NT2/D1 (cell line): ENCODE data around the gene SRSF5.

Source experiments
- DNase-seq: peaks from one replicate; pipeline ENCODE4 v3.0.0-alpha.2; 2011; ENCODE audit warnings: low read depth, low spot score
- H3K27me3 ChIP-seq: 2 replicates; pipeline ENCODE4 v1.6.0; 2011; ENCODE audit warnings: mild to moderate bottlenecking; ENCODE audit not compliant: insufficient read length, insufficient read depth
- H3K36me3 ChIP-seq: 2 replicates; pipeline ENCODE4 v1.6.1; 2011; ENCODE audit warnings: mild to moderate bottlenecking, low read length, mixed read lengths; ENCODE audit not compliant: insufficient read depth, insufficient read length
- H3K4me1 ChIP-seq: 2 replicates; pipeline ENCODE4 v1.5.1; 2011; ENCODE audit not compliant: insufficient read depth, insufficient read length
- H3K4me3 ChIP-seq: 2 replicates; pipeline ENCODE4 v1.5.1; 2011; ENCODE audit warnings: low read depth; ENCODE audit not compliant: insufficient read length
- H3K9ac ChIP-seq: 2 replicates; pipeline ENCODE4 v1.6.0; 2011; ENCODE audit warnings: low read depth; ENCODE audit not compliant: insufficient read length
- H3K9me3 ChIP-seq: 2 replicates; pipeline ENCODE4 v1.5.1; 2011; ENCODE audit warnings: mild to moderate bottlenecking, low read length; ENCODE audit not compliant: insufficient read depth
- SUZ12 ChIP-seq: IDR thresholded peaks from 2 replicates; pipeline ENCODE4 v1.6.1; 2011; ENCODE audit not compliant: insufficient read length, insufficient read depth; ENCODE audit errors: extremely low read depth
- YY1 ChIP-seq: IDR thresholded peaks from 2 replicates; pipeline ENCODE4 v1.6.1; 2011; ENCODE audit not compliant: insufficient read length, insufficient read depth
- ZNF274 ChIP-seq: IDR thresholded peaks from 2 replicates; pipeline ENCODE4 v1.6.1; 2011; ENCODE audit warnings: mild to moderate bottlenecking, low read depth, low read length

The SRSF5 gene

DNA sequence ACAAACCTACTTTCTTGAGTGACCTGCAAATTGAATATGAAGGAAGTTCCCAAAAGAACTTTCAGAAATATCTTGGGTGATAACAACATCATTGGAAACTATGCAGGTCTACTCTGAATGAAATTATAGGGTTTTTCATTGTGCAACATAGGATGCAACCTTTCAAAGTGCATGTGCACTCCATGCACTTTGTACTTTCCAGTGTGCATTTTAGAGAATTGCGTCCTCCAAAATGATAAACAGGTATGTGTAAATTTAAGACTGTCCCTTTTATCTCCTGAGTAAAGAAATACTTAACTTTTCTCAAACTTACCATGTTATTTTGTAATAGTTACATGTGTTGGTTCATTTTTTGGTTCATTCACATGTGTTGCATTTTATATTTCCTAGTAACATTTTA lies 13.2 kb downstream of the SRSF5 start:
- Histone ChIP-seq H3K27me3 (no peaks in the 10 kb centered on the region), H3K4me1 (no peaks in the 10 kb centered on the region), H3K36me3 (peaks cover 69% of the 10 kb centered on the region), H3K9me3 (no peaks in the 10 kb centered on the region), H3K4me3 (no peak overlapping the region), H3K9ac (no peak overlapping the region)
- no peak for DNase-seq
- TF ChIP-seq SUZ12 (no peak), YY1 (no peak), ZNF274 (no peak)

DNA sequence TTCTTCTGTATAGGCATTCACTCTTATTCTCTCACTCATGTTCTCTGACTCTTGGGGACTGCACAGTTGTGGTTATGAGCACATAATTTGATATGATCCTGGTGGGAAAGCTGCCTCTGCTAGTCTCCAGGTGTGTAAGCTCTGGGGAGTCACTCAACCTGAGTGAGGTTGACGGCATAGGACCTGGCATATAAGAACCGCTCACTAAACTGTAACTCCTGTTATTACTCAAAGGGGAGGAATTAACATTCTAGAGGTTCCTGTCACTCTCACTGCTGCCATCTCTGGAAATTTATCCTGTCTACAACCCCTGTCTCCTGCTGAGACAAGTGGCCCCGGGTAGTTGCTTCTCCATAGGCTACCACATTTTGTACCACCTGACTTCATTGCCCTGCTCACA lies 14.0 kb downstream of the SRSF5 start:
- Histone ChIP-seq H3K27me3 (no peaks in the 10 kb centered on the region), H3K9me3 (no peaks in the 10 kb centered on the region), H3K4me1 (no peaks in the 10 kb centered on the region), H3K4me3 (no peak overlapping the region), H3K9ac (no peak overlapping the region), H3K36me3 (peaks cover 62% of the 10 kb centered on the region)
- TF ChIP-seq YY1 (no peak), SUZ12 (no peak), ZNF274 (no peak)
- DNase-seq, result no peak

DNA sequence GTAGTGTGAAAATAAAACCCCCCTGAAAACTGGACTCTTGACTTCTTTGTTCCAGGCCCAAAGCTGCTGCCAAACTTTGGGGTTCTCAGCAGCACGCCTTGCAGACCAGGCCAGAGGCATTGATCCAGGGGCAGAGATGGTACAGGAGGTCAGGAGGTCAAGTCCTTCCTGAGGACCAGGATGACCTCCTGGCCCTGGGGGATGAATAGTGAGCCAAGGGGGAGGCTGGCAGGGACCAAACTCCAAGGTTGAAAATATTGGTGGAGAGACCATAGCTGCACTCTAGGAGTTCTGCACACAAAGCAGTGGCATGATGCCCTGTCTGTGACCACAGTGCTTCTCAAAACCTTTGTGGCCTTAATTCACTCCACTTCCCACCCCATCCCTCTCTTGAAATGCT lies 18.0 kb downstream of the SRSF5 start:
- DNase-seq, result no peak
- Histone ChIP-seq H3K4me1 (no peaks in the 10 kb centered on the region), H3K9me3 (no peaks in the 10 kb centered on the region), H3K27me3 (no peaks in the 10 kb centered on the region), H3K9ac (no peak overlapping the region), H3K36me3 (peaks cover 34% of the 10 kb centered on the region), H3K4me3 (no peak overlapping the region)
- no peak for TF ChIP-seq YY1
- no peak for TF ChIP-seq SUZ12
- TF ChIP-seq ZNF274, result no peak

DNA sequence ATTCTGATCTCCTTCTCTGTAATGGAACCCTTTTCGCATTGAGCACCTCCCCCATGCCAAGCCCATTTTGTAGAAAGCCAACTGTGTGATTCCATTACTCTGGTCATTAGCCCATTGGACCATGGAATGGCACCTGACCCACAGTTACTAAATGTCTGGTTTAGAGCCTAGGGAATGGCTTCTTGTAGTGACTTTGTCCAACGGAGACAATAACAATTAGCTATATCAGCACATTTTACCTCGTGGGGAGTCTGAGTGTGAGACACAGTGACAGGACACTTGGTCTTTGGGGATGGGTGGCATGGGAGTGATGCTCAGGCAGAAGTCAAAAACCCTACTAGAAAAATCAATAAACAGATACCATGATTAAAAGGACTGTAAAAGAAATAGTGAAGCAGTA lies 19.7 kb downstream of the SRSF5 start:
- no peak for DNase-seq
- H3K9me3 ChIP-seq, result no peaks in the 10 kb centered on the region
- peaks cover 21% of the 10 kb centered on the region for H3K36me3 ChIP-seq
- H3K4me1 ChIP-seq, result no peaks in the 10 kb centered on the region
- no peak for TF ChIP-seq ZNF274
- TF ChIP-seq YY1, result no peak
- TF ChIP-seq SUZ12, result no peak
- H3K27me3 ChIP-seq, result no peaks in the 10 kb centered on the region
- no peak overlapping the region for H3K9ac ChIP-seq
- H3K4me3 ChIP-seq, result no peak overlapping the region

DNA sequence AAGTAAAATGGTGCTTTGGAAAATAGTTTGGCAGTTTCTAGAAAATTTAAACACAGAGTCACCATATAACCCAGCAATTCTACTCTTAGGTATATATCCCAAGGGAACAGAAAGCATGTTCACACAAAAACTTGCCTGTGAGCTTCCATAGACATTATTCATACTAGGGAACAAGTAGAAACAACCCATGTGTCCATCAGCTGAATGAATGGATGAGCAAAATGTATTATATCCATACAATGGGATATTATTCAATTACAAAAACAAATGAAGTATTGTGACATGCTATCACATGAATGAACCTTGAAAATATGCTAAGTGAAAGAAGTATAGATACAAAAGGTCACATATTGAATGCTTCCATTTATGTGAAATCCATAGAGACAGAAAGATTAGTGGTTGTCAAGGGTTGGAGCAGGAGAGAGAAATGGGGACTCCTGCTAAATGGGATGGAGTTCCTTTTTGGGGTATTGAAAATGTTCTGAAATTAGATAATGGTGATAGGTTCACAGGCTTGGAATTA lies 22.2 kb downstream of the SRSF5 start:
- Histone ChIP-seq H3K9me3 (no peaks in the 10 kb centered on the region), H3K4me1 (no peaks in the 10 kb centered on the region), H3K36me3 (peaks cover 10% of the 10 kb centered on the region), H3K9ac (no peak overlapping the region), H3K27me3 (no peaks in the 10 kb centered on the region), H3K4me3 (no peak overlapping the region)
- no peak for DNase-seq
- TF ChIP-seq YY1, result no peak
- no peak for TF ChIP-seq SUZ12
- no peak for TF ChIP-seq ZNF274

DNA sequence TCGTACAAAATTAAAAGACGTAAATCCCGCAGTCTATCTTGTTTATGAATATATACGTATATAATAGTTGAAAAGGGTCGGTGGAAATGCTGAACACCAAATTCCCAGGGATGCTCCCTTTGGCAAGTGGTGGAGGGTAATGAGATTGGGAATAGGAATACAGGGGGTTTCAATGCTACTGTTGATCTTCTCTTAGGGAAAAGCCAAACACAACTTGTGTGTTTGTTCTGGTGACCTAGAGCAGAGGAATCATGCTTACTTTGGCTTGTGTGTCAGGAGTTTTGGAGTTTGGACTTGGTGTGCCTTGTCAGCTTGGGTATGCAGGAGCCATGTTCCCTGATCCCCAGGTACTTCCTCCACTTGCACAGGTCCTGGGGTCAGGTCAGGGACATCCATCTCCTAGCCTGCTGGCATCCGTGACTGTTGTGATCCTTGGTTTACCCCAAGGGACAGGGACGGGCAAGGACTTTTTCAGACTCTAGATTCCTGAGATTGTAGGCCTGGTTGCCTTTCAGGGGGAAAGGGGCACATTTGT lies 26.0 kb downstream of the SRSF5 start:
- no peaks in the 10 kb centered on the region for H3K27me3 ChIP-seq
- no peaks in the 10 kb centered on the region for H3K9me3 ChIP-seq
- no peak overlapping the region for H3K4me3 ChIP-seq
- no peak overlapping the region for H3K9ac ChIP-seq
- no peaks in the 10 kb centered on the region for H3K4me1 ChIP-seq
- no peak for TF ChIP-seq ZNF274
- no peak for TF ChIP-seq SUZ12
- no peak for TF ChIP-seq YY1
- no peak for DNase-seq
- no peaks in the 10 kb centered on the region for H3K36me3 ChIP-seq

DNA sequence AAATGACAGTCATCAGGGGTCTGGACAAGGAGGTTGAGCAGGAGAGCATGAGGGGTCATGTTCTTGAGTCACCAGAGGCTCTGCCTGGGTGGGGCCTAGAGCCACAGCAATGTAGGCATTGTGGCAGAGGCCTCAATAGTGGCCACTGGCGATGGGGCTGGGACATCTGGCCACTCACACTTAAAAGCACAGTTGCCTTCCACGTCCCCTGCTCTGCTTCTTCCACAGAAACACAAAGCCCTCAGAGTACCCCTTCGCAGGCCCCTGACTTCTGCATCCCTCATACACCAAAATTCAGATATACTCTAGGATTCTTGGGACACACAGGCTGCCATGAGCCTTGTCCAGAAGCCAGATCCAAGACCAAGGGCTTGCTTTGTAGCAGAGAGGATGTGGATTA lies 27.8 kb downstream of the SRSF5 start:
- DNase-seq, result no peak
- TF ChIP-seq YY1 (no peak), SUZ12 (no peak), ZNF274 (no peak)
- Histone ChIP-seq H3K36me3 (no peaks in the 10 kb centered on the region), H3K4me3 (no peak overlapping the region), H3K27me3 (no peaks in the 10 kb centered on the region), H3K4me1 (no peaks in the 10 kb centered on the region), H3K9ac (no peak overlapping the region), H3K9me3 (no peaks in the 10 kb centered on the region)

DNA sequence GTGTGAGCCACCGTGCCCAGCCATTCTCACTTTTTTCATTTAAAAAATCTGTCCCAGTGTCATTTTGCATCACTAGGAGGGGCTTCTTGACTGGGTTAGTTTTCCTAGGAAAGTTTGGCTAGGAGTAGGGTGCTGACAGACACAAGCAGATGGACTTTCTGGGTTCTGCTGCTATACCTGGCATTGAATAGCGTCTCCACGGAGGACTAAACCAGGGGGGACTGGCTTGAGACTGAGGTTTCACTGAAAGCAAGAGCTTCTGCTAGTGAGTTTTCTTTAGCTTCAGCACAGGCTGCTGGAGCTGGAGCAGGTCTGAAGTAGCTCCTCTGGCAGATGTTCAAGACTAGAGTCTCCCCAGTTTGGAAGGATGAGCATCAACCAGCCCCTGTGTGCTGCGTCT lies 28.7 kb downstream of the SRSF5 start:
- no peaks in the 10 kb centered on the region for H3K36me3 ChIP-seq
- H3K9ac ChIP-seq, result no peak overlapping the region
- no peak for DNase-seq

More for the DNA sequence above, 28.7 kb downstream of the SRSF5 start:
- no peak for TF ChIP-seq ZNF274
- TF ChIP-seq SUZ12, result no peak
- no peaks in the 10 kb centered on the region for H3K9me3 ChIP-seq
- H3K4me1 ChIP-seq, result no peaks in the 10 kb centered on the region
- no peak overlapping the region for H3K4me3 ChIP-seq
- no peaks in the 10 kb centered on the region for H3K27me3 ChIP-seq
